K562 (cell line): ENCODE measurements around the gene TGOLN2. TPM values are rescaled to one million over a fixed set of nuclear protein-coding genes. Genes with fewer than 3 reads are reported as not detected.

Source experiments
- CTBP1 ChIP-seq: fragments of 450-650 bp; IDR thresholded peaks from 2 replicates; pipeline ENCODE4 v1.6.1; 2016; ENCODE audit warnings: borderline replicate concordance
- ELF2 ChIP-seq: fragments of 250-450 bp; sonication (Bioruptor Pico); IDR thresholded peaks from 2 replicates; pipeline ENCODE4 v1.5.0; 2021; ENCODE audit warnings: mild to moderate bottlenecking
- FOXA1 ChIP-seq: fragments of 450-650 bp; IDR thresholded peaks from 2 replicates; pipeline ENCODE4 v1.6.1; 2016; ENCODE audit warnings: mild to moderate bottlenecking, borderline replicate concordance
- HCFC1 ChIP-seq: IDR thresholded peaks from 2 replicates; pipeline ENCODE4 v1.6.1; 2012; ENCODE audit warnings: low read depth, low read length, improper control_type of control experiment
- KLF1 ChIP-seq: fragments of 450-650 bp; IDR thresholded peaks from 2 replicates; pipeline ENCODE4 v1.6.1; 2016; ENCODE audit warnings: missing genetic modification characterization, missing compliant biosample characterization
- PTRF ChIP-seq: fragments of 450-650 bp; IDR thresholded peaks from 2 replicates; pipeline ENCODE4 v1.6.1; 2016; ENCODE audit warnings: mild to moderate bottlenecking, missing genetic modification characterization, missing compliant biosample characterization
- RBFOX2 ChIP-seq: fragments of 200-400 bp; formaldehyde crosslinking; IDR thresholded peaks from 2 replicates; pipeline ENCODE4 v1.6.1; 2017; ENCODE audit warnings: low read depth, mild to moderate bottlenecking, low read length, moderate library complexity
- SMAD3 ChIP-seq: fragments of 450-650 bp; formaldehyde crosslinking; conservative IDR thresholded peaks from 2 replicates; pipeline ENCODE4 v1.4.0; 2020; ENCODE audit warnings: mild to moderate bottlenecking
- SMARCA4 ChIP-seq: fragments of 450-650 bp; IDR thresholded peaks from 2 replicates; pipeline ENCODE4 v1.6.1; 2016
- TAF9B ChIP-seq: fragments of 450-650 bp; IDR thresholded peaks from 2 replicates; pipeline ENCODE4 v1.6.1; 2018; ENCODE audit warnings: mild to moderate bottlenecking; ENCODE audit not compliant: partially characterized antibody
- TCF7 ChIP-seq: sonication (generic); IDR thresholded peaks from 2 replicates; pipeline ENCODE4 v1.6.1; 2016; ENCODE audit warnings: antibody characterized with exemption, borderline replicate concordance
- ZBTB17 ChIP-seq: fragments of 450-650 bp; formaldehyde crosslinking; IDR thresholded peaks from 2 replicates; pipeline ENCODE4 v1.4.0; 2020; ENCODE audit warnings: mild to moderate bottlenecking
- ZFP36 ChIP-seq: fragments of 150-350 bp; IDR thresholded peaks from 2 replicates; pipeline ENCODE4 v1.6.1; 2018; ENCODE audit warnings: low read length, low read depth; ENCODE audit not compliant: partially characterized antibody
- ZNF431 ChIP-seq: sonication (generic); formaldehyde crosslinking; IDR thresholded peaks from 2 replicates; pipeline ENCODE4 v1.8.0; 2022; ENCODE audit warnings: mild to moderate bottlenecking, missing genetic modification reagents
- polyA plus RNA-seq, 8 experiments: library from polyadenylated mRNA; depleted of rRNA in 4 of 8; stranded (reverse) in 5 of 8; unstranded in 3 of 8; fragments of >200 nt; fragmentation: Nextera tagmentation in 2 of 8; fragmentation: Illumina TruSeq in 1 of 8; extraction: Ambion mirVana in 2 of 8; extraction: Trizol in 1 of 8; gene quantifications; 2 replicates each; pipeline versions ENCODE4 v1.2.1 to v1.2.3, GENCODE V29; 2011 to 2014; ENCODE audit warnings: inconsistent platforms in 1 of 8, missing spikeins in 1 of 8
- total RNA-seq, 7 experiments: library from RNA; depleted of rRNA in 6 of 7; stranded (reverse); fragments of >200 nt in 6 of 7; fragmentation: Illumina TruSeq in 2 of 7; extraction: Trizol in 2 of 7; gene quantifications; 2 replicates each; pipeline versions ENCODE4 v1.2.1 to v1.2.3, GENCODE V29; 2011 to 2021; ENCODE audit warnings: low replicate concordance in 1 of 7
- TF ChIP-seq, protein P1 (sequence below): sonication (generic); formaldehyde crosslinking; IDR thresholded peaks from 2 replicates; pipeline ENCODE4 v1.9.0; 2022; ENCODE audit warnings: mild to moderate bottlenecking, missing genetic modification reagents
- TF ChIP-seq, protein P2 (sequence below), 3 experiments: fragments of 200-800 bp in 1 of 3; fragments of 250-450 bp in 1 of 3; fragments of 450-650 bp in 1 of 3; sonication (Bioruptor Pico) in 1 of 3; sonication (Bioruptor generic) in 1 of 3; formaldehyde crosslinking in 1 of 3; IDR thresholded peaks; 2 replicates each; pipeline versions ENCODE4 v1.6.1 to v1.8.0; 2016 to 2022; ENCODE audit warnings: mild to moderate bottlenecking in 2 of 3, missing genetic modification characterization in 2 of 3, missing compliant biosample characterization in 1 of 3, moderate library complexity in 1 of 3
- TF ChIP-seq, protein P3 (sequence below), 2 experiments: fragments of 450-650 bp; conservative IDR thresholded peaks; 2 replicates each; pipeline ENCODE4 v1.6.1; 2017; ENCODE audit warnings: mild to moderate bottlenecking in 2 of 2, moderate library complexity in 2 of 2
- TF ChIP-seq, protein P4 (sequence below): fragments of 450-650 bp; IDR thresholded peaks from 2 replicates; pipeline ENCODE4 v1.6.1; 2018; ENCODE audit not compliant: partially characterized antibody

Gene TGOLN2
- total and polyA plus RNA-seq, 9 of the 15 experiments (the other 6 are each of a cell fraction or from before 2014, with no cell fraction given) = 13.0 to 66.5 (median 35.9) TPM

DNA sequence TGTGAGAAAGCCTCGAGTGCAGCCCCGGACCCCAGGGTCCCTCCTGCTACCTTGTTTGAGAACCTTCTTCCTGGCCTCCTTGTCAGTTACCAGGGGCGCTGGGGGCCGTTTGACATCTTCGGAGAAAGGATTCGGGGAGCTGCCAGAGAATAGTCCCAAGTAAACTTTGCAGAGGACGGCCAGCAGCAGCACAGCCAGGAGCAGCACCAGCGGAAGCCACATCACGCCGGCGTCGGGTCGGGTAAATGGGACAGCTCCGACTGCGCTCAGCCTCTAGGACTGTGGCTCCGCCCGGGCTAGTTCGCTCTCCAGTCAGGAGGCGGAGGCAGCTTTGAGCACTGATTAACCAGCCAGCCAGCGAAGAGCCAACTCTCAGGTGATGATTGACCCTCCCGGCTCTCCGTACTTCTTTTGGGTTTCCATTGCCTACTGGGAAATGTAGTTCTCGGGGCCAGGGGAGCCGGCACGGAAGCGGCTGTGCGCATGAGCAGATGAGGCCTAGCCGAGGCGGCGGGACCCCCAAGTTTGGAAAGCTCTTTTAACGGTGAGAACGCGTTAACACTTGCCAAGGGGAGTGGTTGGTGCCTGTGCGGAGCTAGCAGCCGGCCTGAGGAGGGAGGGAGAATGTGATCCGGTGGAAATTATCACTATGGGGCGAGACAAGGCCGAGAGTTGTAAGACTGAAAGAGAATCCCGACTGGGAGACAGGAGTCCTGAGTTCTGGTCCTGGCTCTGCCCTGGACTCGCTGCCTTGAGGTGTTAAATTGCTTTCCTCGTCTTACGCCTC lies 26.7 kb upstream of the TGOLN2 start, which contains the start of the genes ELMOD3 and RETSAT (continued):
- TF ChIP-seq HCFC1 (peak; percentile 99), ZNF431 (CRISPR knock-in tag) (no peak), ZFP36 (peak; percentile 71), RBFOX2 (peak; percentile 99), SMAD3 (CRISPR knock-in tag) (no peak), SMARCA4 (0 out of 2 replicates have a peak, but pooled peaks have one; percentile 28), ELF2 (no peak), KLF1 (no peak), PTRF (tag) (no peak), TCF7 (0 out of 2 replicates have a peak, but pooled peaks have one; percentile 30), ZBTB17 (CRISPR knock-in tag) (peak; percentile 26; the same call in 1 of the 2 replicates), FOXA1 (no peak), TAF9B (peak; percentile 85), CTBP1 (peak; percentile 60; the same call in 1 of the 2 replicates)
- TF ChIP-seq, protein P1, sequence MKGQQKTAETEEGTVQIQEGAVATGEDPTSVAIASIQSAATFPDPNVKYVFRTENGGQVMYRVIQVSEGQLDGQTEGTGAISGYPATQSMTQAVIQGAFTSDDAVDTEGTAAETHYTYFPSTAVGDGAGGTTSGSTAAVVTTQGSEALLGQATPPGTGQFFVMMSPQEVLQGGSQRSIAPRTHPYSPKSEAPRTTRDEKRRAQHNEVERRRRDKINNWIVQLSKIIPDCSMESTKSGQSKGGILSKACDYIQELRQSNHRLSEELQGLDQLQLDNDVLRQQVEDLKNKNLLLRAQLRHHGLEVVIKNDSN = no peak
- TF ChIP-seq, protein P2, sequence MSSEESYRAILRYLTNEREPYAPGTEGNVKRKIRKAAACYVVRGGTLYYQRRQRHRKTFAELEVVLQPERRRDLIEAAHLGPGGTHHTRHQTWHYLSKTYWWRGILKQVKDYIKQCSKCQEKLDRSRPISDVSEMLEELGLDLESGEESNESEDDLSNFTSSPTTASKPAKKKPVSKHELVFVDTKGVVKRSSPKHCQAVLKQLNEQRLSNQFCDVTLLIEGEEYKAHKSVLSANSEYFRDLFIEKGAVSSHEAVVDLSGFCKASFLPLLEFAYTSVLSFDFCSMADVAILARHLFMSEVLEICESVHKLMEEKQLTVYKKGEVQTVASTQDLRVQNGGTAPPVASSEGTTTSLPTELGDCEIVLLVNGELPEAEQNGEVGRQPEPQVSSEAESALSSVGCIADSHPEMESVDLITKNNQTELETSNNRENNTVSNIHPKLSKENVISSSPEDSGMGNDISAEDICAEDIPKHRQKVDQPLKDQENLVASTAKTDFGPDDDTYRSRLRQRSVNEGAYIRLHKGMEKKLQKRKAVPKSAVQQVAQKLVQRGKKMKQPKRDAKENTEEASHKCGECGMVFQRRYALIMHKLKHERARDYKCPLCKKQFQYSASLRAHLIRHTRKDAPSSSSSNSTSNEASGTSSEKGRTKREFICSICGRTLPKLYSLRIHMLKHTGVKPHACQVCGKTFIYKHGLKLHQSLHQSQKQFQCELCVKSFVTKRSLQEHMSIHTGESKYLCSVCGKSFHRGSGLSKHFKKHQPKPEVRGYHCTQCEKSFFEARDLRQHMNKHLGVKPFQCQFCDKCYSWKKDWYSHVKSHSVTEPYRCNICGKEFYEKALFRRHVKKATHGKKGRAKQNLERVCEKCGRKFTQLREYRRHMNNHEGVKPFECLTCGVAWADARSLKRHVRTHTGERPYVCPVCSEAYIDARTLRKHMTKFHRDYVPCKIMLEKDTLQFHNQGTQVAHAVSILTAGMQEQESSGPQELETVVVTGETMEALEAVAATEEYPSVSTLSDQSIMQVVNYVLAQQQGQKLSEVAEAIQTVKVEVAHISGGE (CRISPR knock-in tag; IDR thresholded peaks at IDR 0.05) = peak in 1 of 3 experiments; percentile 58; a peak in 2 of 6 replicates
- TF ChIP-seq, protein P3, sequence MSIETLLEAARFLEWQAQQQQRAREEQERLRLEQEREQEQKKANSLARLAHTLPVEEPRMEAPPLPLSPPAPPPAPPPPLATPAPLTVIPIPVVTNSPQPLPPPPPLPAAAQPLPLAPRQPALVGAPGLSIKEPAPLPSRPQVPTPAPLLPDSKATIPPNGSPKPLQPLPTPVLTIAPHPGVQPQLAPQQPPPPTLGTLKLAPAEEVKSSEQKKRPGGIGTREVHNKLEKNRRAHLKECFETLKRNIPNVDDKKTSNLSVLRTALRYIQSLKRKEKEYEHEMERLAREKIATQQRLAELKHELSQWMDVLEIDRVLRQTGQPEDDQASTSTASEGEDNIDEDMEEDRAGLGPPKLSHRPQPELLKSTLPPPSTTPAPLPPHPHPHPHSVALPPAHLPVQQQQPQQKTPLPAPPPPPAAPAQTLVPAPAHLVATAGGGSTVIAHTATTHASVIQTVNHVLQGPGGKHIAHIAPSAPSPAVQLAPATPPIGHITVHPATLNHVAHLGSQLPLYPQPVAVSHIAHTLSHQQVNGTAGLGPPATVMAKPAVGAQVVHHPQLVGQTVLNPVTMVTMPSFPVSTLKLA (conservative IDR thresholded peaks at IDR 0.05) = peak; percentile 29 to 51; a peak in 1 of 4 replicates
- TF ChIP-seq, protein P4, sequence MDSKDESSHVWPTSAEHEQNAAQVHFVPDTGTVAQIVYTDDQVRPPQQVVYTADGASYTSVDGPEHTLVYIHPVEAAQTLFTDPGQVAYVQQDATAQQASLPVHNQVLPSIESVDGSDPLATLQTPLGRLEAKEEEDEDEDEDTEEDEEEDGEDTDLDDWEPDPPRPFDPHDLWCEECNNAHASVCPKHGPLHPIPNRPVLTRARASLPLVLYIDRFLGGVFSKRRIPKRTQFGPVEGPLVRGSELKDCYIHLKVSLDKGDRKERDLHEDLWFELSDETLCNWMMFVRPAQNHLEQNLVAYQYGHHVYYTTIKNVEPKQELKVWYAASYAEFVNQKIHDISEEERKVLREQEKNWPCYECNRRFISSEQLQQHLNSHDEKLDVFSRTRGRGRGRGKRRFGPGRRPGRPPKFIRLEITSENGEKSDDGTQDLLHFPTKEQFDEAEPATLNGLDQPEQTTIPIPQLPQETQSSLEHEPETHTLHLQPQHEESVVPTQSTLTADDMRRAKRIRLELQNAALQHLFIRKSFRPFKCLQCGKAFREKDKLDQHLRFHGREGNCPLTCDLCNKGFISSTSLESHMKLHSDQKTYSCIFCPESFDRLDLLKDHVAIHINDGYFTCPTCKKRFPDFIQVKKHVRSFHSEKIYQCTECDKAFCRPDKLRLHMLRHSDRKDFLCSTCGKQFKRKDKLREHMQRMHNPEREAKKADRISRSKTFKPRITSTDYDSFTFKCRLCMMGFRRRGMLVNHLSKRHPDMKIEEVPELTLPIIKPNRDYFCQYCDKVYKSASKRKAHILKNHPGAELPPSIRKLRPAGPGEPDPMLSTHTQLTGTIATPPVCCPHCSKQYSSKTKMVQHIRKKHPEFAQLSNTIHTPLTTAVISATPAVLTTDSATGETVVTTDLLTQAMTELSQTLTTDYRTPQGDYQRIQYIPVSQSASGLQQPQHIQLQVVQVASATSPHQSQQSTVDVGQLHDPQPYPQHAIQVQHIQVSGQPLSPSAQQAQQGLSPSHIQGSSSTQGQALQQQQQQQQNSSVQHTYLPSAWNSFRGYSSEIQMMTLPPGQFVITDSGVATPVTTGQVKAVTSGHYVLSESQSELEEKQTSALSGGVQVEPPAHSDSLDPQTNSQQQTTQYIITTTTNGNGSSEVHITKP = peak; percentile 63
